Measurements from ENCODE around the gene TMA7. TPM values are rescaled to one million over a fixed set of nuclear protein-coding genes. Genes with fewer than 3 reads are reported as not detected.

The TMA7 gene
- total and polyA plus RNA-seq, 10 of the 15 experiments (the other 5 are each of a cell fraction or from before 2014, with no cell fraction given) = 319 to 1,760 (median 752) TPM

DNA sequence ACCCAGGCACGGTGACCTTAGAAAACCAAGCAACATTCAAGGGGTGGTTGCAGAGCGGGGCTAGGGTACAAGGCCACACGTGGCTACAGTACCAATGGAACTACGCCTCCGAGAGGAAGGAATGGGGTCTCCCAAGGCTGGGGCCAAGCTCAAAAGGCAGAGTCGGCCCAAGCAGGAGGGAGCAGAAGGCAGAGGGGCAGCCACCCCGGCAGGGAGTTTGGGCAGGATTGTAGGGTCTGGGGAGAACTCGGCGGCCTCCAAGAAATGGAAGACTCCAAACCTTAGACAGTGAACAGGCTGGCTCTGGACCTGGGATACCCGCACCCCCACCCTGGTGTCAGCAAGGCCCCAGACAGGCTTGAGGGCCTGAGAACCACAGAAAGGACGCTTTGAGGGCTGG is 35.1 kb downstream of the TMA7 start:
- Histone ChIP-seq H3K9me3 (replicated peaks; ENCODE audit: control insufficient read depth, insufficient read depth, low read length) (no peaks in the 10 kb centered on the region), H3K9ac (ENCODE audit: control insufficient read depth, insufficient read depth, low read length) (no peak overlapping the region), H3K4me1 (ENCODE audit: control insufficient read depth, insufficient read depth, low read length) (peaks cover 29% of the 10 kb centered on the region), H3K4me3 (no peak overlapping the region), H3K27me3 (replicated peaks in 1 of 2; ENCODE audit: control insufficient read depth in 2 of 2, insufficient read depth in 2 of 2, low read length in 1 of 2) (no peaks in the 10 kb centered on the region), H3K36me3 (ENCODE audit: control insufficient read depth in 2 of 2, insufficient read depth in 2 of 2, low read length in 1 of 2) (no peaks in the 10 kb centered on the region), H3K27ac (ENCODE audit: control insufficient read depth, insufficient read depth) (no peak overlapping the region), H3K79me2 (ENCODE audit: control insufficient read depth, insufficient read depth, low read length) (peaks cover 21% of the 10 kb centered on the region), H2AFZ (ENCODE audit: control insufficient read depth, low read depth, low read length) (no peak overlapping the region), H4K20me1 (ENCODE audit: control insufficient read depth, insufficient read depth) (no peaks in the 10 kb centered on the region), H3K4me2 (ENCODE audit: control insufficient read depth, insufficient read depth) (no peak overlapping the region)
- no peak for TF ChIP-seq JUND (IDR thresholded peaks at IDR 0.05; ENCODE audit: low read depth, low read length)
- no peak for TF ChIP-seq HDAC2 (IDR thresholded peaks at IDR 0.05)
- TF ChIP-seq KLF5 (IDR thresholded peaks at IDR 0.05; ENCODE audit: partially characterized antibody) = no peak
- TF ChIP-seq SREBF2 (IDR thresholded peaks at IDR 0.05; ENCODE audit: low read length) = no peak
- TF ChIP-seq MTA2 (IDR thresholded peaks at IDR 0.05; ENCODE audit: low read depth) = no peak
- TF ChIP-seq, protein P1, sequence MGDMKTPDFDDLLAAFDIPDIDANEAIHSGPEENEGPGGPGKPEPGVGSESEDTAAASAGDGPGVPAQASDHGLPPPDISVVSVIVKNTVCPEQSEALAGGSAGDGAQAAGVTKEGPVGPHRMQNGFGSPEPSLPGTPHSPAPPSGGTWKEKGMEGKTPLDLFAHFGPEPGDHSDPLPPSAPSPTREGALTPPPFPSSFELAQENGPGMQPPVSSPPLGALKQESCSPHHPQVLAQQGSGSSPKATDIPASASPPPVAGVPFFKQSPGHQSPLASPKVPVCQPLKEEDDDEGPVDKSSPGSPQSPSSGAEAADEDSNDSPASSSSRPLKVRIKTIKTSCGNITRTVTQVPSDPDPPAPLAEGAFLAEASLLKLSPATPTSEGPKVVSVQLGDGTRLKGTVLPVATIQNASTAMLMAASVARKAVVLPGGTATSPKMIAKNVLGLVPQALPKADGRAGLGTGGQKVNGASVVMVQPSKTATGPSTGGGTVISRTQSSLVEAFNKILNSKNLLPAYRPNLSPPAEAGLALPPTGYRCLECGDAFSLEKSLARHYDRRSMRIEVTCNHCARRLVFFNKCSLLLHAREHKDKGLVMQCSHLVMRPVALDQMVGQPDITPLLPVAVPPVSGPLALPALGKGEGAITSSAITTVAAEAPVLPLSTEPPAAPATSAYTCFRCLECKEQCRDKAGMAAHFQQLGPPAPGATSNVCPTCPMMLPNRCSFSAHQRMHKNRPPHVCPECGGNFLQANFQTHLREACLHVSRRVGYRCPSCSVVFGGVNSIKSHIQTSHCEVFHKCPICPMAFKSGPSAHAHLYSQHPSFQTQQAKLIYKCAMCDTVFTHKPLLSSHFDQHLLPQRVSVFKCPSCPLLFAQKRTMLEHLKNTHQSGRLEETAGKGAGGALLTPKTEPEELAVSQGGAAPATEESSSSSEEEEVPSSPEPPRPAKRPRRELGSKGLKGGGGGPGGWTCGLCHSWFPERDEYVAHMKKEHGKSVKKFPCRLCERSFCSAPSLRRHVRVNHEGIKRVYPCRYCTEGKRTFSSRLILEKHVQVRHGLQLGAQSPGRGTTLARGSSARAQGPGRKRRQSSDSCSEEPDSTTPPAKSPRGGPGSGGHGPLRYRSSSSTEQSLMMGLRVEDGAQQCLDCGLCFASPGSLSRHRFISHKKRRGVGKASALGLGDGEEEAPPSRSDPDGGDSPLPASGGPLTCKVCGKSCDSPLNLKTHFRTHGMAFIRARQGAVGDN (IDR thresholded peaks at IDR 0.05) = no peak
- no peak for TF ChIP-seq HDAC6 (IDR thresholded peaks at IDR 0.05; ENCODE audit: unreplicated experiment)
- ATAC-seq (no peak), DNase-seq (ENCODE audit: low read depth, low spot score) (no peak), FAIRE-seq (no peak)
- ChIA-PET CTCF (no interaction called here), RAD21 (ENCODE audit: unreplicated experiment) (no interaction called here), POLR2A (no interaction called here), SMC1A (ENCODE audit: uncharacterized antibody, unreplicated experiment) (no interaction called here)
- BruUV-seq (replicated peaks) = no TSS peak
- WGBS (ENCODE audit: insufficient coverage, insufficient replicate concordance, low lambda C conversion rate, missing lambda C conversion rate) = 94% methylated on average over 11 of the region's 11 CpGs
- intact Hi-C loops (cut with micrococcal nuclease; ENCODE audit: unreplicated experiment) (no loop called here), in situ Hi-C loops (cut with MboI) (no loop called here)

All from GM12878 (cell line).